IMR-90 (cell line): ENCODE measurements around the gene H6PD. TPM values are rescaled to one million over a fixed set of nuclear protein-coding genes. Genes with fewer than 3 reads are reported as not detected.

Experiments
- ATAC-seq: fragments of 200-7000 bp; cut with Tn5 transposase; 2 replicates; pipeline ENCODE4 v1.9.1; 2020; ENCODE audit warnings: low read depth, mild to moderate bottlenecking, moderate library complexity
- BruUV-seq: library from RNA; stranded (reverse); fragments of 400-500 nt; replicated peaks from 2 replicates; lab custom pipeline; 2021; lab: Mats Ljungman, UMichigan
- CTCF ChIA-PET: fragments of 300-600 bp; formaldehyde crosslinking; extraction: SDS; loops from one replicate; lab custom pipeline; 2021; ENCODE audit warnings: antibody characterized with exemption; lab: Yijun Ruan, JAX
- POLR2A ChIA-PET: fragments of 300-600 bp; sonication (Branson Sonifier 250); formaldehyde crosslinking; loops from one replicate; lab custom pipeline; 2022; ENCODE audit warnings: antibody characterized with exemption; ENCODE audit not compliant: unreplicated experiment; lab: Charles Lee
- DNase-seq: peaks from one replicate; pipeline ENCODE4 v3.0.0; 2013
- H2AFZ ChIP-seq: replicated peaks from 2 replicates; pipeline ENCODE3; 2013; ENCODE audit warnings: low read length, mild to moderate bottlenecking; ENCODE audit not compliant: poor library complexity
- H2AK5ac ChIP-seq: 2 replicates; pipeline ENCODE4 v1.6.1; 2013; ENCODE audit warnings: low read depth, low read length, inconsistent platforms
- H2AK9ac ChIP-seq: replicated peaks from 2 replicates; pipeline ENCODE3; 2013; ENCODE audit warnings: mild to moderate bottlenecking, low read depth, low read length, moderate library complexity; ENCODE audit not compliant: poor library complexity
- H2BK120ac ChIP-seq: 2 replicates; pipeline ENCODE4 v1.6.1; 2013; ENCODE audit warnings: low read depth, low read length, inconsistent platforms
- H2BK15ac ChIP-seq: 3 replicates; pipeline ENCODE4 v1.6.1; 2013; ENCODE audit warnings: low read depth, low read length, inconsistent platforms
- H2BK20ac ChIP-seq: 2 replicates; pipeline ENCODE4 v1.6.1; 2013; ENCODE audit warnings: low read depth, mild to moderate bottlenecking, inconsistent platforms, low read length, moderate library complexity
- H2BK5ac ChIP-seq: 2 replicates; pipeline ENCODE4 v1.6.1; 2013; ENCODE audit warnings: mild to moderate bottlenecking, low read depth, low read length, inconsistent platforms; ENCODE audit not compliant: poor library complexity, severe bottlenecking
- H3K14ac ChIP-seq: replicated peaks from 2 replicates; pipeline ENCODE4 v1.6.1; 2013; ENCODE audit warnings: low read depth, low read length, inconsistent platforms
- H3K18ac ChIP-seq: 2 replicates; pipeline ENCODE4 v1.6.1; 2013; ENCODE audit warnings: low read depth, low read length, control low read depth
- H3K23ac ChIP-seq: 2 replicates; pipeline ENCODE4 v1.6.1; 2013; ENCODE audit warnings: low read depth, low read length, inconsistent platforms
- H3K27ac ChIP-seq: 2 replicates; pipeline ENCODE4 v1.5.1; 2013; ENCODE audit warnings: mild to moderate bottlenecking, control low read depth, low read length; ENCODE audit not compliant: insufficient read depth
- H3K27me3 ChIP-seq: 2 replicates; pipeline ENCODE4 v1.6.1; 2013; ENCODE audit warnings: low read length; ENCODE audit not compliant: control insufficient read depth, insufficient read depth
- H3K36me3 ChIP-seq: 2 replicates; pipeline ENCODE4 v1.6.1; 2013; ENCODE audit warnings: low read length, mixed read lengths; ENCODE audit not compliant: control insufficient read depth, insufficient read depth
- H3K4ac ChIP-seq: 2 replicates; pipeline ENCODE4 v1.6.1; 2013; ENCODE audit warnings: low read depth, low read length, inconsistent platforms
- H3K4me1 ChIP-seq: 2 replicates; pipeline ENCODE4 v1.6.1; 2013; ENCODE audit warnings: low read length, mixed read lengths; ENCODE audit not compliant: control insufficient read depth, insufficient read depth
- H3K4me2 ChIP-seq: 2 replicates; pipeline ENCODE4 v1.6.1; 2013; ENCODE audit warnings: low read depth, mild to moderate bottlenecking, control low read depth, low read length, moderate library complexity
- H3K4me3 ChIP-seq: 2 replicates; pipeline ENCODE4 v1.5.1; 2013; ENCODE audit warnings: low read depth, mild to moderate bottlenecking, control low read depth, low read length, moderate library complexity; ENCODE audit not compliant: insufficient read depth
- H3K56ac ChIP-seq: 2 replicates; pipeline ENCODE4 v1.6.1; 2013; ENCODE audit warnings: low read length, inconsistent platforms; ENCODE audit not compliant: insufficient read depth; ENCODE audit errors: extremely low read depth
- H3K79me1 ChIP-seq, 2 experiments: 2 replicates each; pipeline ENCODE4 v1.6.1; 2013; ENCODE audit warnings: low read length in 2 of 2, inconsistent platforms in 1 of 2, low read depth in 1 of 2
- H3K9ac ChIP-seq: 2 replicates; pipeline ENCODE4 v1.6.1; 2013; ENCODE audit warnings: low read depth, low read length, control low read depth
- H3K9me1 ChIP-seq: 2 replicates; pipeline ENCODE4 v1.6.1; 2013; ENCODE audit warnings: low read length, inconsistent platforms; ENCODE audit not compliant: insufficient read depth
- H3K9me3 ChIP-seq: 2 replicates; pipeline ENCODE4 v1.6.1; 2013; ENCODE audit warnings: low read length; ENCODE audit not compliant: control insufficient read depth, insufficient read depth
- H4K20me1 ChIP-seq: 2 replicates; pipeline ENCODE4 v1.6.1; 2013; ENCODE audit warnings: low read length, inconsistent platforms; ENCODE audit not compliant: insufficient read depth
- H4K5ac ChIP-seq: 2 replicates; pipeline ENCODE4 v1.6.1; 2013; ENCODE audit warnings: mild to moderate bottlenecking, low read depth, low read length, control low read depth
- H4K8ac ChIP-seq, 2 experiments: 2 replicates each; pipeline ENCODE4 v1.6.1; 2013; ENCODE audit warnings: low read depth in 2 of 2, low read length in 2 of 2, control low read depth in 1 of 2, inconsistent platforms in 1 of 2
- H4K91ac ChIP-seq: 2 replicates; pipeline ENCODE4 v1.6.1; 2013; ENCODE audit warnings: low read depth, low read length, inconsistent platforms; ENCODE audit not compliant: insufficient read depth
- BHLHE40 ChIP-seq: fragments of 150-350 bp; IDR thresholded peaks from 2 replicates; pipeline ENCODE4 v1.6.1; 2016; ENCODE audit warnings: mild to moderate bottlenecking, low read depth, low read length
- ELK1 ChIP-seq: fragments of 150-350 bp; IDR thresholded peaks from 2 replicates; pipeline ENCODE4 v1.6.1; 2016; ENCODE audit warnings: low read depth, mild to moderate bottlenecking, low read length, moderate library complexity, borderline replicate concordance
- MAFK ChIP-seq: IDR thresholded peaks from 2 replicates; pipeline ENCODE4 v1.6.1; 2012; ENCODE audit warnings: low read depth, low read length, improper control_type of control experiment
- MAZ ChIP-seq: IDR thresholded peaks from 2 replicates; pipeline ENCODE4 v1.6.1; 2012; ENCODE audit warnings: low read depth, mild to moderate bottlenecking, low read length, improper control_type of control experiment, moderate library complexity, borderline replicate concordance
- MXI1 ChIP-seq: IDR thresholded peaks from 2 replicates; pipeline ENCODE4 v1.6.1; 2012; ENCODE audit warnings: low read depth, mild to moderate bottlenecking, low read length, moderate library complexity, borderline replicate concordance
- NFE2L2 ChIP-seq: fragments of 150-350 bp; IDR thresholded peaks from 2 replicates; pipeline ENCODE4 v1.6.1; 2016; ENCODE audit warnings: low read depth, mild to moderate bottlenecking, low read length
- RAD21 ChIP-seq: IDR thresholded peaks from 2 replicates; pipeline ENCODE4 v1.6.1; 2012; ENCODE audit warnings: low read length, improper control_type of control experiment
- RCOR1 ChIP-seq: IDR thresholded peaks from 2 replicates; pipeline ENCODE4 v1.6.1; 2012; ENCODE audit warnings: mild to moderate bottlenecking, low read length, improper control_type of control experiment; ENCODE audit not compliant: insufficient replicate concordance
- RFX5 ChIP-seq: IDR thresholded peaks from 2 replicates; pipeline ENCODE4 v1.8.0; 2012; ENCODE audit warnings: low read depth, mild to moderate bottlenecking, low read length, moderate library complexity
- SMC3 ChIP-seq: fragments of 150-350 bp; IDR thresholded peaks from 2 replicates; pipeline ENCODE4 v1.6.1; 2016; ENCODE audit warnings: low read depth, mild to moderate bottlenecking, antibody characterized with exemption, low read length, moderate library complexity
- USF2 ChIP-seq: fragments of 150-350 bp; IDR thresholded peaks from 2 replicates; pipeline ENCODE4 v1.6.1; 2017; ENCODE audit warnings: mild to moderate bottlenecking, antibody characterized with exemption, low read length, low read depth
- WGBS, 2 experiments: methylation state at CpG; one replicate each; pipeline versions ENCODE4 v1.1.5 to v1.1.7; 2013; ENCODE audit warnings: missing lambda C conversion rate in 2 of 2; ENCODE audit not compliant: insufficient read length in 1 of 2; ENCODE audit errors: extremely low coverage in 2 of 2; 5-methylcytosine and 5-hydroxymethylcytosine counted together
- dilution Hi-C: fragments of 300-500 bp; cut with HindIII; formaldehyde crosslinking; loops from one replicate; pipeline ENCODE4 v1.14.3; 2018; ENCODE audit warnings: low sequenced_read_pairs; ENCODE audit not compliant: unreplicated experiment
- in situ Hi-C: fragments of 300-500 bp; cut with MboI; formaldehyde crosslinking; loops from 3 replicates; pipeline ENCODE4 v1.14.3; 2019; ENCODE audit warnings: low sequenced_read_pairs, inconsistent platforms, mixed read lengths
- intact Hi-C: fragments of 100-400 bp; cut with micrococcal nuclease; formaldehyde crosslinking; loops from 2 replicates; pipeline ENCODE4 v1.10.0; 2022
- polyA plus RNA-seq, 3 experiments: library from polyadenylated mRNA; depleted of rRNA; stranded (reverse); fragments of >200 nt; gene quantifications; 2 replicates each; pipeline ENCODE4 v1.2.3, GENCODE V29; 2012; ENCODE audit warnings: low replicate concordance in 1 of 3
- total RNA-seq: library from RNA; depleted of rRNA; stranded (reverse); fragments of >200 nt; gene quantifications from 2 replicates; pipeline ENCODE4 v1.2.3, GENCODE V29; 2012

The H6PD gene
- total and polyA plus RNA-seq, 2 of the 4 experiments (the other 2 are of a cell fraction): 9.3 to 22.1 TPM

GRCh38 chr1:9293241-9293532 lies 58.6 kb downstream of the H6PD start:
- Histone ChIP-seq H2AFZ (peak overlapping the region; percentile 87), H3K27ac (peak overlapping the region; percentile 82; the same call in 1 of the 2 replicates), H4K5ac (no peak overlapping the region), H2BK20ac (no peak overlapping the region), H4K20me1 (peaks cover 45% of the 10 kb centered on the region), H3K56ac (no peak overlapping the region), H4K91ac (no peak overlapping the region), H3K4me1 (peaks cover 27% of the 10 kb centered on the region), H2AK9ac (no peak overlapping the region), H4K8ac (no peak overlapping the region), H2BK15ac (no peak overlapping the region), H3K36me3 (no peaks in the 10 kb centered on the region; the same call in 1 of the 2 replicates), H3K9me1 (peaks cover 24% of the 10 kb centered on the region), H2BK5ac (peak overlapping the region; percentile 98), H2AK5ac (no peak overlapping the region), H3K18ac (no peak overlapping the region), H3K14ac (no peak overlapping the region), H3K9ac (no peak overlapping the region), H3K27me3 (no peaks in the 10 kb centered on the region), H3K23ac (no peak overlapping the region), H3K4me2 (no peak overlapping the region), H3K9me3 (peaks cover under 1% of the 10 kb centered on the region; the same call in 1 of the 2 replicates), H3K4me3 (peak overlapping the region; percentile 99), H3K4ac (no peak overlapping the region), H2BK120ac (no peak overlapping the region), H3K79me1 (peaks cover 25 to 50% of the 10 kb centered on the region in 2 experiments)
- CTCF ChIA-PET: no interaction called here
- in situ Hi-C loops: no loop called here
- TF ChIP-seq RAD21: no peak
- TF ChIP-seq BHLHE40: no peak
- no peak for TF ChIP-seq ELK1
- TF ChIP-seq MXI1: no peak
- no peak for TF ChIP-seq MAZ
- TF ChIP-seq SMC3: no peak
- no peak for TF ChIP-seq RCOR1
- TF ChIP-seq RFX5: no peak
- no peak for TF ChIP-seq MAFK
- no peak for TF ChIP-seq NFE2L2
- TF ChIP-seq USF2: no peak
- WGBS, 2 experiments: 0% methylated on average over 15 of the region's 43 CpGs; no CpG with 5 or more reads in 1 of the 2 experiments
- BruUV-seq: no TSS peak
- intact Hi-C loops: loop anchor here (5.0 kb wide), 1 partner anchor 79 kb away; no protein-coding TSS in a partner anchor
- dilution Hi-C loops: no loop called here
- no peak for DNase-seq
- POLR2A ChIA-PET: no interaction called here
- ATAC-seq: no peak
